Posterior vena cava (tissue), 2 donors: ENCODE results near the gene INPP4B. TPM values are rescaled to one million over a fixed set of nuclear protein-coding genes. Genes with fewer than 3 reads are reported as not detected.

ENCODE experiments used
- DNase-seq: peaks from one replicate; pipeline ENCODE4 v3.0.0-alpha.2; 2020; ENCODE audit warnings: low spot score
- intact Hi-C, 2 donors: fragments of 100-400 bp; cut with DNase I; formaldehyde crosslinking; loops; one replicate each; pipeline versions ENCODE4 v1.14.1 to v1.14.2; 2022 to 2023
- total RNA-seq, 2 donors: library from RNA; stranded (reverse); fragmentation: NEBNext Ultra II Directional; extraction: Animal tissue kit (Norgen Biotek cat#: 25700); gene quantifications; one replicate each; pipeline ENCODE4 v1.2.1, GENCODE V29; 2021
- donor health status: DM: yes; HTN: yes; CAD: no.
- donor health status: DM: yes; HTN: yes; CAD: no.

Gene INPP4B
- total RNA-seq, 2 donors from 2014 or later, result 24.9 to 25.7 TPM

DNA sequence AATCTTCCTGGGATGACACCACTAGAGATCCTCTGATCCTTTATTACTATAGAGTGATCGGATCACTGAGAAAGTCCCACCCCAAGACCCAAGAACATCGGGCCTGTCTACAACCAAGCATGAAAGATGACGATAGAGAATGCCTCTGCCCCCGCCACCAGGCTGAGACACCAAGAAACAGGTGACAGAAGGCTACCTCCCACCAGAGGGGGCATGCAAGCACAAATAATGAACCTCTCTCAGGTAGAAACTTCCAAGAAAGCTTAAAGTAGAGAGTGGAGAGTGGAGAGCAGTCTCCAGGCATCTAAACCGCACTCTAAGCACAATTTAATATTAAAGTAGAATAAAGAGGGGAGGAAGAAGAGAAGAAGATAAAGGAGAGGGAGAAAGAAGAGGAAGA is 402.6 kb downstream of the INPP4B start:
- intact Hi-C loops, result no loop called here

DNA sequence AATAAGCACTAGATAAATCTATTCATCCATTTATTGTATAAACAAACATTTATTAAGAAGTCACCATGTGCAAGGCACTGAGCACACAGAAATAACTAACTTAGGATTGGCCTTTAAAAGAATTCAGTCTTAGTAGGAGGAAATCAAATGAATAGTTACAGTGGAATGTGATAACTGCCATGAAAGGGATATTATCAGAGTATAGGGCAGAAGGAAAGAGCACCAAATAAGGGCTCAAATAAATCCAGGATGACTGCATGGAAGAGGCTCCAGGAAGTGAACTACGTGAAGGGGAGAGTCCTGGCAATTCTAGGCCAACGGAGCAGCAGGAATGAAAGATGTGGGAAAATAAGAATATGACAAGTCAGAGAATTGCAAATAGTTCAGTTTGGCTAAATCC is 406.0 kb downstream of the INPP4B start:
- no peak for DNase-seq
- intact Hi-C loops, result no loop called here

More for the DNA sequence above, 402.6 kb downstream of the INPP4B start:
- DNase-seq, result no peak

DNA sequence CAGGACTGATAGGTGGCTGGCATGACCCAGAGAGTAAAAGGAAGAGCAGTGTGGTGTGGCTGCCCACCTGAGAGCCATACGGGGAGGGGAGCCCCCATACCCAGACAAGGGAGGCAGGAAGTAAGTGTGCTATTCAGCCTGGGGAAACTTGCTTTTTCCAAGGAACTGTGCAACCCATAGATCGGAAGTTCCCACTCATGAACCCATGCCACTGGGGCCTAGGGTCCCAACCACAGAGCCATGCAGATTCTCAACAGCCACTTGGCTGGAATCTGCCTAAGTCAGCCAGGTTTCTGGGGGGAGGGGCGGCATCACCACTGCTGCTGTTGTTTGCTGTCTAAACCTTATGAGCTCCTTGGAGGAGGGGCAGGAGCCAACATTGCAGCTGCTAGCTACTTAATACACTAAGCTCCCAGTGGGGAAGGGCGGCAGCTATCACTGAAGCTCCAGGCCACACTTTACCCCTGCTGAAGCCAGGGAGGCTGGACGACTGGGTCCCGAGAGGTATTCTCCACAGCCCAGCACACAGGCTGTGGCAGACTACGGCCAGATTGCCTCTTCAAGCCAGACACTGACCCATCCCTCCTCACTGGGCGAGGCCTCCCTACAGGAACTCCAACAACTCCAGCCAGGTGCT is 410.4 kb downstream of the INPP4B start:
- intact Hi-C loops, result no loop called here
- peak; percentile 69 for DNase-seq

DNA sequence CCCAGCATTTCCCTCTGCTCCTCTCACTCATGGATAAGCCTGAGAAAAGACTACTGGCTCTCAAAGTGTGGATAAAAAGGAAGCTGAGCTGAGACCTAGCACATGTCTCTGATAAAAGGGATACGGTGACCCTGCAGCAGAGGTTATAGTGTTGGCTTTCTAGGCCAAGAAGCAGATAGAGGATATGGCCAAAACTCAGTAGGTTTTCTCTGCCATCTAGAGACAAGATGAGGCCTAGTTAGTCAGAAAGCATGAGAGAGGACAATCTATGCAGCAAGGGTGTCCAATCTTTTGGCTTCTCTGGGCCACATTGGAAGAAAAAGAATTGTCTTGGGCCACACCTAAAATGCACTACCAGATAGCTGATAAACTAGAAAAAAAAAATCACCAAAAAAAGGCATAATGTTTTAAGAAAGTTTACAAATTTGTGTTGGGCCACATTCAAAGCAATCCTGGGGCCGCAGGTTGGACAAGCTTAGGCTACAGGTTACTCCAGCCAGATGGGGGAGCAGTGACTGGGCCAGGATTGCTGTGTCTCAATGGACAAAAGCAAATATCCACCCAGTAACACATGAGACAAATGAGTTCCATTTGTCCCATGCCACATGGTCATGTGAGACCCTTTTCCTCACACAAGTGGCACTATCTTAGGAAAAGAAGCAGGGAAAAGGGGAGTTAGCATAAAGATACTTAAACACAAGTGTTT is 411.4 kb downstream of the INPP4B start:
- intact Hi-C loops, result no loop called here
- peak; percentile 62 for DNase-seq

DNA sequence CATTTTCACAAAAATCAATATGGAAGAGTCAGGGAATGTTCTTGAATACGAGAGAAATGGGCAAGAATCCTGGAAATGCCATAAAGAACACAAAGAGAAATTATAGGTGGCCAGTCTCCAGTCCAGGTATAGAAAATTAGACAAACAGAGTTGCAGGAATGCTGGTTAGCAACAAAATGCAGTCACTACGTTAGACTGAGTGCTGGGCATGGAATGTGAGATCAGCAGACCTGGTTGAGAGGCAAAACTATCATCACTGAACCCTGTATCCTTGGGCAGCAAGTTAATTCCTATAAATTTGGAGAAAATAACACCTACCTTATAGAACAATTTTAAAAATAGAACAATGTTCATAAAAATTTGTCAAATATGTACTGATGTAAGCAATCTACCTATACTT is 417.4 kb downstream of the INPP4B start:
- no peak for DNase-seq
- intact Hi-C loops, result no loop called here

DNA sequence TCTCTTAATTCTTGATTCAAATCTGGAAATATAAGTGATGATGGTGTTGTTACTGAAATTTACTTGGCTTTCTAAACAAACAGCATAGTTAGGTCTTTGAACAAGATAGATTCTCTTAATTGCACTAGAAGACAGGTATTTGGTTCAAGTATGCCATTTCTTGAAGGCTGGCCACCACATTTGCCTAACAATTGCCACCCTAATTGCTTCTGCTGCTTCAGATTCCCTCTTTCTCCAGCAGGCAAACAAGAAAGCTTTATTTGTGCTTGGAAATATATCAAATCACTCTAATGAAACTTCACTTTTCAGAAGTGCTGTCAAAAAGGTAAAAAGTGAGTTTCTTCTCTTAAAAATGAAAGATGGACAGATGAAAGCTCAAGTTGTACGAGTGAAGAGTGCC is 418.6 kb downstream of the INPP4B start:
- intact Hi-C loops, result no loop called here
- no peak for DNase-seq

DNA sequence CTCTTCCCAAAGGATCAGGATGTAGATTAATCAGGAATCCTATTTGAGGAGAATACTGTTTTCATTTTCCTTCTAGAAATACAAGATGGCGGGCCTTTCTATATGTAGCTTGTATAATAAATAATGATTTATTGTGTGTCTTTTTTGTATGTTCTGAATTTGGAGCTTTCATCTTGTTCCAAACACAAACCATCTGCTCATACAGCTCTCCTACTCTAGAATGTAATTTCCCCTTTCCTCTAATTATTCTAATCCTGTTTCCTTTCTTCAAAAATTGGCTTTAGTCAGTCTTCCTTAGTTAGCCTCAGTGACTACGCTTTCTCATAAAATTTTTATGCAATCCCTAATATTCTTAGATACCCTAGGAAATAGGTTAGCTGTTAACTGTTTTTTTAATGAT is 422.2 kb downstream of the INPP4B start:
- no peak for DNase-seq
- intact Hi-C loops, result no loop called here

DNA sequence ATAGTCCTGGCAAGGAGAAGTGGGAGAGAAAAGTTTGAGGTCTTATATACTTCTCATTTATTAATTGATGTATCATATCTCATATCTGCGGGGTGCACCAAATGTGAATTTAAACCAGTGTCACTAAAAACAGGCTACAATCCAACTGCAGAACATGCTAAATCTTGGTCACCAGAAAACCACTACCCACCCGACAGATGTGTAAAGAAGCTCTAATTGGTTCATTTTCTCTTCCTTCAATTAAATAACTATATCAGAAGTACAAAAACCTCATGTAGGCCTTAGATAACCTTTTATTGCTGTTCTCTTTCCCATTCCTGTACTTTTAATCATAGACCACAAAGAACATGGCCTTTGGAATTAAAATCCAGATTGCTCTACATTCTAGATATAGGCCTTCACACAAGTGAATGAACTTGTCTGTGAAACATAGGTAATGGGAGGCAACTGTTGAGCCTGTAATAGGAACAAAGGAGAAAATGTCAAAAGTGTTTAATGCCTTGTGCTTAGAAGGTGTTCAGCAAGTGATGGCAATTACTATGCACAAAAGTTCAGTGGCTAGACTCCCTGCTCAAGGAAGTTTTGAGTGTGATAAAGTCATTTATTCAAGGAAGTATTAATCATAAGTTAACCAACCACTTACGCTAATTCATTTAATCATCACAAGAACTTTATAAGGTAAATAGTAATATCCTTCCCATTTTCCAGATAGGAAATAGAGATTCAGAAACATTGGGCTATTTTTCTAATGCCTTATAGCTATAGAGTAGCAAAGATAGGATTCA is 425.6 kb downstream of the INPP4B start:
- no peak for DNase-seq
- intact Hi-C loops, result no loop called here

DNA sequence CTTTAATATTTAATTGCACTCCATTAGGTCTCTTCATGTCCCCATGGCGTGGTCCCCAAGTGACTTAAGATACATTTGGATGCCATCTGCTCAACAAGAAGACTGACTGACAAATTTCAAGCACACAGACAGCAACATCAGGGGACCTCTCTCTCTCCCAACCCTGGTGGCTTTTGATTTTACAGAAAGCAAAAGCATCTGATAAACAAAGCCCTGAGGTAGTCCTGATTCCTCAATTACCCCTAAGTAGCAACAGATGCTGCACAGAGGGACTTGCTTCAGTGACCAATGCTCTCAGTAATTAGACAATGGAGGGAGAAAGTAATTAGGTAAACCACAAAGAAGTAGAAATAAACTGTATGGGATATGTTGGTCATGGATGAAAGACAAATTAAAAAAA is 426.4 kb downstream of the INPP4B start:
- intact Hi-C loops, result no loop called here
- DNase-seq, result no peak

DNA sequence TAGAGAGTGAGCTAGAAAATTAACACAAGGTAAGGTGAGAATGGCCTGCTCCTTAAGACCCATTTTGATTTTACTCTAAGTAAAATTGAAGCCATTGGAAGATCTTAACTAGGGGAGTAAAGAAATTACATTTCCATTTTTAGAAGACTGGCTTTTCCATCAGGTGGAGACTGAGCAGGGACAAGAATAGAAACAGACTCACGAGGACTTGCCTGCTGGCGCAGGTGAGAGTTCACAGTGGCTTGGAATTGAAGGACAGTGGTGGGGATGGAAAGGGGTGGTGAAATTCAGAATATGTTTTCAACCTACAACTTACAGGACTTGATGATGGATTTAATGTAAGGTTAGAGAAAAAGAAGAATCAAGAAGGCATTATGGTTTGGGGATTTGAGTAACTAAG is 427.4 kb downstream of the INPP4B start:
- intact Hi-C loops, result no loop called here
- no peak for DNase-seq

DNA sequence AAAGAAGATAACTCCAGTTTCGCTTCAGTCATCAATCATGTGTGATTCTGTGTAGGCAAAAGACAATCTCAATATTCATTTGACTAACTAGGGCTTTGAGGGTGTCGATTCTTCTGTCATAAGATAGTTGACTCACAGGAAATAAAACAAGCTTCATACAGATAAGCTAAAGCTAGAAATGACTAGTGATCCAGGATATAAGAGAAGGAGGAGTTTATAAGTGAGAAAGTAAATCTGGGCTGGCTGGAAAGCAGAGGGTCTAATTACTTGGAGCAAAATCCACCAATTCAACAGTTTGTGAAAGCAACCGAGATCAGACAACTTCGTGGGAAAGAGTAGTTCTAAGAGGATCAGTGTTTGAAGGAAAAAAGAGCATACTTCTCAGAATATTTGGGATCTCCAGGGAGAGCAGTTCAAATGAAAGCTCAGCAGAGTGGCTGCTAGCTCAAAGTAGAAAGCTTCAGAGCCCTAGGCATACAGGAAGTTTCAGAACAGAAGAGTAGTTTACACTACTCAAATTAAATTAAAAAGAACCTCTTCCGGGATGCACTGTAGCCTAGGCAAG is 429.3 kb downstream of the INPP4B start:
- intact Hi-C loops, result no loop called here
- DNase-seq, result no peak

DNA sequence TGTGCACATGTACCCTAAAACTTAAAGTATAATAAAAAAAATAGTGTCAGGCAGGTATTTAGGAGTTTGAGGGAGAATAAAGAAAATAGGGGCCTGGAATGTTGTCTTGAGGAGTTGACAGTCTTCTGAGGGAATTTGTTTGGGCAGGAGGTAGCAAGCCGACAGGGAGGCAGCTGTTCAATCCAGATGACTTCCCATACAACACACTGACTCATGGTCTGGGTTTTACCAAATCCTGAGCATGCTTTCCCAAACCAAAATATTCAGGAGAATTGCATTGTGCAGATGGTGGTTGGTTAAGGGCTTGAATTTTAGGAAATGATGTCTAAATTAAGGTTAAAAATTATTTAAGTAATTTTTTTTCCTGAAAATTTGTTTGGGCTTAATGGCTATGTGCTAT is 430.0 kb downstream of the INPP4B start:
- intact Hi-C loops, result no loop called here
- no peak for DNase-seq

DNA sequence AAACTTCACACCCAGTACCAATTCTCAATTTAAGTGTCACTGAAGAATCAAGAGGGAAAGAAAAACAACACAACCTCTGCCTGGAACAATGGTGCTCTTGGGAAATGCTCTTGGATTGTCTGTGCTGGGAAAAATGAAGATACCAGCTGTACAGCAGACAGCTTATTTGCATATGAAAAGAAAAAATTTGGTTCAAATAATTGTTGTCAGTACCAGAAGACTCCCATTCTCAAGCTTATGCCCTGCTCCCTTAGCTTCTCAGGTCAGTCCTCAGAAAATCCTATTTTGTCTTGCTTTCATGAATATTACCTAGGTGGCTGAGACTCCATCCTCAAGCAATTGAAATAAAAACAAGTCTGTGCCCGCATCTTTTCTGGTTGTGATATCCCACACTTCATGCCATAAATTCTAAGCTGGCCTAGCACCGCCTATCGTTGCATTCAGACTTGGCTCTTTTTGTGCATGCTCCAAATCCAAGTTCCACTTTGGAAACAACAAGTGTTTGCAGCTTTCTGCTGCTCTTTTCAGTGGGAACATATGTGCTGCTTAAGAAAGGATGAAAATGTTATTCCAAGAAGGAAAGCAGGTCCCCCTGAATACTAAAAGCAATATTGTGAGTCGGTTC is 431.6 kb downstream of the INPP4B start:
- intact Hi-C loops, result no loop called here

DNA sequence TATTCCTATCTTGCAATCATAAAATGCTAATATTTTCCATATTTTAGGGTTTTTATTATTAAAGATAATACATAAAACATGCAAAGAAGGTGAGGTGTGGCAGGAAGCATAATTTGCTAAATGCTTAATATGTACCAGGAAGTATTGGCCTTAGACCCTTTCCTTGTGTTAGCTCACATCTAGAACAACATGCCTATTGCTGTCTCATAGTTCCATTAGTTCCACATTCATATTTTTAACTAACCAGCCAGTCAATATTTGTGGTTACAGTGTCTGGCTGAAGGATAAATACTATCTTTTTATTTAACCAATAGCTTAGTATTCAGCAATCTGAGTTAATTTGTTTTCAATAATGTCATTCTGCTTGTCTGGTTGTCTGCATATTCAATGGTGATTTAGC is 432.6 kb downstream of the INPP4B start:
- DNase-seq, result no peak

More for the DNA sequence above, 431.6 kb downstream of the INPP4B start:
- DNase-seq, result no peak

DNA sequence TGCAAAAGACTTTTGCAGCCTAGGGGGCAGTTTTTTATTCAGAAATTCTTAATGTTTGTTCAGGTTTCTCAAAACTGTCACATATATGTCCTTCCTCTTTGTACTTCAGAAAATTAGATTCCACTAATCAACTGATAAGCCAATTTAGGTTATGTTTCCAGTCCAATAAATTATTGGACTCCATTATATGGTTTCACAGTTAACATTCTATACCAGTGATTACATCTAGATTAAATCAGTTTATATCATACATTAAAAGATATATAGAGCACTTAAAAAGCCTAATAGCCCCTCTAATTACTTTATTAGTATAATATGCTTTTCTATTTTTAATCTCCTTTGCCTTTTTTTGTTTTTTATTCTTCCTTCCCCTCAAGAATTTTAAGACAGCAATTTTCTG is 434.1 kb downstream of the INPP4B start:
- DNase-seq, result no peak
- intact Hi-C loops, result no loop called here

More for the DNA sequence above, 432.6 kb downstream of the INPP4B start:
- intact Hi-C loops, result no loop called here

DNA sequence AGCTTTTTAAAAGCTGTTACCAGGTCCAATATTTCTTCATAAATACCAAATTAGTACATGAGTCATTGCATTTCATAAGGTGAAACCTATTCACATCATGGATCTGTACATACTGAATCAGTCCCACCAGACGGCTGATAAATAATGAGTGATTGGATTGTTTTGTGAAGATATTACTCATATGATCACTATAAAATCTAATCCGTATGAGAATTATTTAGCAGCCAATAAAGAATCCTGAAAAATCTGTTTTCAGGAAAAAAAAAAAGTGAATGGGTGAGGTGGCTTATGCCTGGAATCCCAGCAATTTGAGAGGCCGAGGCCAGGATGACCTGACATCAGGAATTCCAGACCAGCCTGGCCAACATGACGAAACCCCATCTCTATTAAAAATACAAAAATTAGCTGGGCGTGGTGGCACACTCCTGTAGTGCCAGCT is 438.1 kb downstream of the INPP4B start:
- DNase-seq, result no peak
- intact Hi-C loops, result no loop called here

DNA sequence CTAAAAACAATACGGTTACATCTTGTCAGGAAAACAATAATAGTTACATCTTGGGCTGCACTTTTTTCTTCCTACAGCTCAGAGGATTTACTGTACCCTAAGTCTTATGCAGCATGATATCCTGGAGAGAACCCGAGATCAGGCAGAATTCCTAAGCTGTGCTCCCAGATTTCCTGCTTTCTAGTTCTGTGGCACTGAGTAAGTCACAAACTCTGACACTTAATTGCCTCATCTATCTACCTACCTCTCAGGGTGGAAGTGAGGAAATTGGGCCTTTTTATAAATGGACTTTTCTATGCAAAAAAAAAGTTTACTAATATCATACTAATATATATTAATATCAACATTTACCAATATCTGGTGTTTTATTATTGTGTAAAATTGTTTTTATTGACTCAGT is 438.5 kb downstream of the INPP4B start:
- no peak for DNase-seq
- intact Hi-C loops, result no loop called here

DNA sequence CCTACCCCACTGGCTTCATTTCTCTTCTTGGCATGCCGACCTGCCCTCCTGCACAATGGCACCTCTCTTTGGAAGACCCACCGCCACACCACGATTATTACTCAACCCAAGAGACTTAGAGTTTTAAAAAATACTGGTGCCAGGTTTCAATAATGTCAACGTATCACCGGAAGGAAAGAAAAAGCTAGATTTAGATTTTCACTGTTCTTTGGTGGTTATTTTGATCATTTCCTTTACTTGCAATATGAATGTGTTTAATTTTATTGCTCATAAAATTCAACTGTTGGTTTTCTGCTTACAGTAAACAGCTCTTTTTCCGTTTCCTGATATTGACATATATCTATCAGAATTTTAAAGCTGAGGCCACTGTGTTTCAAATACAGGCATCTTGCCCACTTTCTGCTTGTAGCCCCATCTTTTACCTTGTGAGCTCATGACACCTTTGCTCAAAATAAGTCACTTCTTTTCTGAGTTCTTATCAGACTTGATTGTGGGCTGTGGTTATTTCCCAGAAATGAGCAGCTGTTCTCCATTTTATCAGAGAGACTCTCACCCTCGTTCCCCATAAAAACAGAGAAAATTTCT is 439.1 kb downstream of the INPP4B start:
- intact Hi-C loops, result no loop called here
- no peak for DNase-seq

DNA sequence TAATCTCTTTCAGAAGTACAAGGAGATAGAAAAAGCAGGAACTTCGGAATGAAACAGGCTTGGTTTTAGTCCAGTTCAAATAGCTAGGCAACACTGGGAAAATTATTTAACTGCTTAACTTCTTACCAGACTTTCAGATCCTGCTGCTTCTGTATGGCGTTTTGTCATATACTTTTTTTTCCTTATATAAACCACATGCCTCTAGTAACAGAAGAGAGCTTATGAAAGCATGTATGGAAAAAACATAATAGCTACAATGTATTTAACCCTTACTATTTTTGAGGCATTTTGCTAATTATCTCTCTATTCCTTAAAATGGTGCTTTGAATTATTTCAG is 439.6 kb downstream of the INPP4B start:
- no peak for DNase-seq
- intact Hi-C loops, result no loop called here
